ENCODE measurements around the gene KCTD8. TPM values are rescaled to one million over a fixed set of nuclear protein-coding genes. Genes with fewer than 3 reads are reported as not detected.

KCTD8 gene
- total and polyA plus RNA-seq, 9 donors: 0.98 to 6.1 (median 2.0) TPM

- Histone ChIP-seq H3K27ac (no peak overlapping the region), H3K4me3 (no peak overlapping the region), H3K27me3 (no peaks in the 10 kb centered on the region), H3K36me3 (no peaks in the 10 kb centered on the region), H3K9me3 (no peaks in the 10 kb centered on the region), H3K4me1 (ENCODE audit: insufficient read depth) (no peaks in the 10 kb centered on the region)
- no peak for DNase-seq
- 93 to 96% (median 95%) methylated on average over 2 of the region's 2 CpGs for WGBS, 3 donors
- no peak for TF ChIP-seq CTCF (IDR thresholded peaks at IDR 0.05)
- TF ChIP-seq POLR2A (IDR thresholded peaks at IDR 0.05): no peak
- TF ChIP-seq EP300 (IDR thresholded peaks at IDR 0.05): no peak
- intact Hi-C loops (cut with DNase I): no loop called here
These were observed 27.1 kb downstream of the KCTD8 start for GRCh38 chr4:44421330-44422065.

GRCh38 chr4:44415251-44415650 lies 33.4 kb downstream of the KCTD8 start:
- Histone ChIP-seq H3K4me1 (ENCODE audit: insufficient read depth) (no peaks in the 10 kb centered on the region), H3K27ac (no peak overlapping the region), H3K27me3 (no peaks in the 10 kb centered on the region), H3K9me3 (no peaks in the 10 kb centered on the region), H3K36me3 (no peaks in the 10 kb centered on the region), H3K4me3 (no peak overlapping the region)
- intact Hi-C loops (cut with DNase I): no loop called here
- no peak for DNase-seq
- TF ChIP-seq EP300 (IDR thresholded peaks at IDR 0.05) (no peak), CTCF (IDR thresholded peaks at IDR 0.05) (no peak)
- WGBS, 3 donors: 96 to 99% (median 96%) methylated on average over 1 of the region's 1 CpG

GRCh38 chr4:44368413-44369167 lies 80.0 kb downstream of the KCTD8 start:
- Histone ChIP-seq H3K9me3 (no peaks in the 10 kb centered on the region), H3K27me3 (no peaks in the 10 kb centered on the region), H3K36me3 (no peaks in the 10 kb centered on the region), H3K4me3 (no peak overlapping the region), H3K4me1 (ENCODE audit: insufficient read depth) (no peaks in the 10 kb centered on the region), H3K27ac (no peak overlapping the region)
- DNase-seq: no peak
- intact Hi-C loops (cut with DNase I): no loop called here
- TF ChIP-seq CTCF (IDR thresholded peaks at IDR 0.05) (no peak), POLR2A (IDR thresholded peaks at IDR 0.05) (no peak), EP300 (IDR thresholded peaks at IDR 0.05) (no peak)
- 64 to 76% (median 64%) methylated on average over 3 of the region's 3 CpGs for WGBS, 3 donors

GRCh38 chr4:44354172-44354571 lies 94.4 kb downstream of the KCTD8 start:
- H3K4me1 ChIP-seq (ENCODE audit: insufficient read depth): no peaks in the 10 kb centered on the region
- no peak for TF ChIP-seq POLR2A (IDR thresholded peaks at IDR 0.05)
- no peak for TF ChIP-seq EP300 (IDR thresholded peaks at IDR 0.05)
- TF ChIP-seq CTCF (IDR thresholded peaks at IDR 0.05): no peak
- H3K27ac ChIP-seq: no peak overlapping the region
- no peaks in the 10 kb centered on the region for H3K36me3 ChIP-seq
- intact Hi-C loops (cut with DNase I): no loop called here
- no peaks in the 10 kb centered on the region for H3K27me3 ChIP-seq
- no peaks in the 10 kb centered on the region for H3K9me3 ChIP-seq
- no peak overlapping the region for H3K4me3 ChIP-seq
- DNase-seq: no peak
- 93 to 96% (median 94%) methylated on average over 3 of the region's 3 CpGs for WGBS, 3 donors
